Dedifferentiated amniotic fluid mesenchymal stem cell (primary cell): ENCODE results near the gene FAIM.
A peak's percentile ranks its signal among the peaks of the same experiment; 100 is the strongest.
"Not testable (repeated sequence)": the region's sequence is repeated elsewhere in the genome, so short reads cannot be mapped to it uniquely, and the experiment has no call there.

Experiments used
- DNase-seq: peaks from one replicate; pipeline ENCODE4 v3.0.0-alpha.2; 2016; ENCODE audit errors: extremely low spot score

FAIM gene, protein sequence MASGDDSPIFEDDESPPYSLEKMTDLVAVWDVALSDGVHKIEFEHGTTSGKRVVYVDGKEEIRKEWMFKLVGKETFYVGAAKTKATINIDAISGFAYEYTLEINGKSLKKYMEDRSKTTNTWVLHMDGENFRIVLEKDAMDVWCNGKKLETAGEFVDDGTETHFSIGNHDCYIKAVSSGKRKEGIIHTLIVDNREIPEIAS

DNA sequence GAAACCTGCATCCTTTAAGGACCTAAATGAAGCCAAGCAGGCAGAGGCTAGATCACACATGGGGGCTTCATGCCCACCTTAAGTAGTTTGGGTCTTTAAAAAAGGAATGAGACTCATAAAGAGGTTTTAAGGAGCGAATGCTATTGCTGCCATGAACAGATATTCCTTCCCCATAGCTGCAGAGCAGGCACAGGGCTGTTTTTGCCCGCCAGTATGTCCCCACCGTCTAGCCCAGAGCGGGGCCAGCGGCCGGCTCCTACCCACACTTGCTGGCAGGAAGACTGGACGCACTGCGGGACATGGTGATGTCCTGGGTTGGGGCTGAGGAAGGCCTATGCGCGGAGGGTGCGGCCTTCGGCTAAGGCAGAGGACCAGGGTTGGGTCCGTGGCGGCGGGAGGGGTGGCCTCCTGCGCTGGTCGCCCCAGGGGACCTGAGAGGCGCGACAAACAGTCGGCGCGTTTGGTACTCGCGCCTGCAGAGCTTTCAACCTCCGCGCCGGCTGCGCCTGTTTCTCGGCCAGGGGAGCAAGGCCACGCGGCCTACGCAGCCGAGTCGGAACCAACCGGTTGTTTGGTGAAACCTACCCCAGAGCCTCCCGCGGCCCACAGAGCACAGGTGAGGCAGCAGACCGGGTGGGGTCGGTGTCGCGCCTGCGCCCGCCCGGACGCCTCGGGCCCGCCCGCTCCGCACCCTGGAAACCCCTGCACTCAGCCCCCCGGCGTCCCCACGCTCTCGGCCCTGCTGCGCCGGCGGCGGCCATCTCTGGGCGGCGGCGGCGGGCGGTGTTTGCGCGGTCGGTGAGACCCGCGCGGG is at the start of gene FAIM:
FAIM (plus strand) TSS at position 450 of the 814 bp plus-strand sequence. CDS start 10,956 bp downstream, outside the sequence.
- DNase-seq: peak; percentile 37

DNA sequence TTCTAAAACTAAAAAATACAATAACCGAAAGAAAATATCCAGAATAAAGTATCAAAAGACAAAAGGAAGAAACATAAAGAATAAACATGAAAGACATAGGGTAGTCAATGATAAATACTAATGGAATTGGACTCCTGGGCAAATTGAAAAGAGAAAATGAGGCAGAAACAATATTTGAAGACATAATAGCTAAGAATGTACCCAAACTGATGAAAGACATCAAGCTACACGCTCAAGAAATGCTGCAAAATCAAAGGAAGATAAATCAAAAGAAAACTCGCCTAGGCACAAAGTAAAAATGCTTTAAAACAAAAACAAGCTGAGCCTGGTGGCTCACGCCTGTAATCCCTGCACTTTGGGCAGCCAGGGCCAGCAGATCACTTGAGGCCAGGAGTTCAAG is 49.4 kb upstream of the FAIM start:
- DNase-seq: no peak

DNA sequence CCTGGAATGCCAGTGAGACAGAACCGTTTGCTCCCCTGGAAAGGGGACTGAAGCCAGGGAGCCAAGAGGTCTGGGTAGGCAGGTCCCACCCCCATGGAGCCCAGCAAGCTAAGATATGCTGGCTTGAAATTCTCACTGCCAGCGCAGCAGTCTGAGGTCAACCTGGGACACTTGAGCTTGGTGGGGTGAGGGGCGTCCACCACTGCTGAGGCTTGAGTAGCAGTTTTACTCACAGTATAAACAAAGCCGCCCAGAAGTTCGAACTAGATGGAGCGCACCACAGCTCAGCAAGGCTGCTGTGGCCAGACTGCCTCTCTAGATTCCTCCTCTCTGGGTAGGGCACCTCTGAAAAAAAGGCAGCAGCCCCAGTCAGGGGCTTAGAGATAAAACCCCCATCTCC is 48.1 kb upstream of the FAIM start:
- DNase-seq: no peak

DNA sequence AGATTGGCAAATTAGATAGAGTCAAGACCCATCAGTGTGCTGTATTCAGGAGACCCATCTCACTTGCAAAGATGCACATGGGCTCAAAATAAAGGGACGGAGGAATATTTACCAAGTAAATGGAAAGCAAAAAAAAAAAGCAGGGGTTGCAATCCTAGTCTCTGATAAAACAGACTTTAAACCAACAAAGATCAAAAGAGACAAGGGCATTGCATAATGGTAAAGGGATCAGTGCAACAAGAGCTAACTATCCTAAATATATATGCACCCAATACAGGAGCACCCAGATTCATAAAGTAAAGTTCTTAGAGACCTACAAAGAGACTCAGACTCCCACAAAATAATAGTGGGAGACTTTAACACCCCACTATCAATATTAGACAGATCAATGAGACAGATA is 45.7 kb upstream of the FAIM start:
- DNase-seq: not testable (repeated sequence)

DNA sequence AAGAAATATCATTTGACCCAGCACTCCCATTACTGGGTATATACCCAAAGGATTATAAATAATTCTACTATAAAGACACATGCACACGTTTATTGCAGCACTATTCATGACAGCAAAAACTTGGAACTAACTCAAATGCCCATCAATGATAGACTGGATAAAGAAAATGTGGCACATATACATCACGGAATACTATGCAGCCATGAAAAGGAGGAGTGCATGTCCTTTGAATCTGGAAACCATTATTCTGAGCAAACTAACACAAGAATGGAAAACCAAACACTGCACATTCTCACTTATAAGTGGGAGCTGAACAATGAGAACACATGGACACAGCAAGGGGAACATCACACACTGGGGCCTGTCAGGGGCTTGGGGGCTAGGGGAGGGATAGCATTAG is 42.3 kb upstream of the FAIM start:
- DNase-seq: not testable (repeated sequence)

DNA sequence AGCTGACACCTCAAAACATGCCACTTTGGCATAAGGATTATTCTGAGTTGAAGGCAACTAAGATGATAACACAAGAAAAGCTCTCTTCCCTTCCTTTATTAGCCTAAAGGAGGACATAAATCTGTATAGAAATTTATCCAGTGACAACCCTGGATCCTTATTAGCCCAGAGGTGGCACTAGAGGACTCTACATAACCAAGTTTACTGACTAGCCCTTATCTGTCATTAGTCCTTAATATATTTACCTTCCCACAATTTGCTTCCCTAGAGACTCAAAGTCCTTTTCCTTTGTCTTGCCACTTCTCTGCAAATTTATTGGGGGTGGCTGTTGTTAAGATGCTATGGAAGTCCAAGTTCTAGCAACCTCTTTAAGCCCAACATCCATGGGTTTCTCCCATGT is 41.2 kb upstream of the FAIM start:
- DNase-seq: no peak

DNA sequence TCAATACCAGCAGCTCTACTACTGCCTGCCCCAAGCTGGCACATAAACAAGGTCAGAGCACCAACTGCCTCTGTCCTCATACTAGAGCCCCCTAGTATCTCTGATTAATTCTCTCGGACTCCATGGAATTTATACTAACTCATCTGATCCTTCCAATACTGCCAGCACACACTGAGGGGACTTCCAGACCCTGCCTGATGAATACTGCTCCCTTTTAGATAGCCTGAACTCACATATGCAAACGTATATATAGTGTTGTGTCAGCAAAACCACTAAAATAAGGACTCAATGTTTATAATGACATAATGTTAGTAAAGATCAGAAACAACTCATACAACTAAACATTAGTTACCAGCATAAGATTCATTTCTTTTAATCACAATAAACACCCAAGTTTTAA is 39.5 kb upstream of the FAIM start:
- no peak for DNase-seq

DNA sequence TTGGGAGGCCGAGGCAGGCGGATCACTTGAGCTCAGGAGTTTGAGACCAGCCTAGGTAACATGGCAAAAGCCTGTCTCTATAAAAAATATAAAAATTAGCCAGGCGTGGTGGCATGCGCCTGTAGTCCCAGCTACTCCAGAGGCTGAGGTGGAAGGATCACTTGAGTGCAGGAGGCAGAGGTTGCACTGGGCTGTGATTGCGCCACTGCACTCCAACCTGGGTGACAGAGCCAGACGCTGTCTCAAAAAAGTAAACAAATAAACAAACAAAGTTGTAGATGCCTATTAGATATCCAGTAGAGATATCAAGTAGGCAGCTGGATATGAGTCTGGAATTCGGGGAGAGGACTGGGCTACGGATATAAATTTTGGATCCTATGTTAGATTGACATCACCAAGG is 38.9 kb upstream of the FAIM start:
- DNase-seq: not testable (repeated sequence)

DNA sequence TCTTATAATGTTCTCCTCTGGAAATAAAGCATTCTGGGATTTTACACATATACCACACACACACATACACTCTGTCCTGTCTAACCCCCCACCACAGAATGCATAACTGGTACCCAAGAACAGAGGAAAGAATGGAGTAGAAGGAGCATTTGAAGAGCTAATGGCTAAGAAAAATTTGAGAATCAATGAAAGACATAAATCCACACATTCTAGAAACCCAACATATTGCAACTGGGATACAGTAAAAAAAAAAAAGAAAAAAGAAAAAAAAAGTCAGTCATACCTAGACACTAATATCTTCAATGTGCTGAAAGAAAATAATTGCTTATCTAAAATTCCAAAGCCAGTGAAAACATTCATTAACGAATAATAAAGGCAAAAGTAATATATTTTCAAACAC is 35.4 kb upstream of the FAIM start:
- no peak for DNase-seq

DNA sequence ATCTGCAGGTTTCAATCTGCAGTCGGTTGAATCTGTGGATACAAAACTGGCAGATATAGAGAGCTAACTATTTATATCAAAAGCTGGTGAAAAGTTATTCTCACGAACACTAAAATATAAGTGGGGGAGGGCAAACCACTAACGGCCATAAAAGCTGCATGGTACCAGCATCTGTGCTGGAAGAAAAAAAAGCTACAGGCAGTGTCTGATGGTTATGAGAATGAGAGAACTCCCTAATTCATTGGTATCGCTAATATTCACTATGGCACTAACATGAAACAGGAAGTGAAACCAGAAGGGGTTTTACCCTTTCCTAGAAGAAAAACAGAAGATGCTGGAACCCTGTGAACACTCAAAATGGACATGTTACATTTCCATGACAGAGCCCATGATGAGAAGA is 30.4 kb upstream of the FAIM start:
- no peak for DNase-seq

DNA sequence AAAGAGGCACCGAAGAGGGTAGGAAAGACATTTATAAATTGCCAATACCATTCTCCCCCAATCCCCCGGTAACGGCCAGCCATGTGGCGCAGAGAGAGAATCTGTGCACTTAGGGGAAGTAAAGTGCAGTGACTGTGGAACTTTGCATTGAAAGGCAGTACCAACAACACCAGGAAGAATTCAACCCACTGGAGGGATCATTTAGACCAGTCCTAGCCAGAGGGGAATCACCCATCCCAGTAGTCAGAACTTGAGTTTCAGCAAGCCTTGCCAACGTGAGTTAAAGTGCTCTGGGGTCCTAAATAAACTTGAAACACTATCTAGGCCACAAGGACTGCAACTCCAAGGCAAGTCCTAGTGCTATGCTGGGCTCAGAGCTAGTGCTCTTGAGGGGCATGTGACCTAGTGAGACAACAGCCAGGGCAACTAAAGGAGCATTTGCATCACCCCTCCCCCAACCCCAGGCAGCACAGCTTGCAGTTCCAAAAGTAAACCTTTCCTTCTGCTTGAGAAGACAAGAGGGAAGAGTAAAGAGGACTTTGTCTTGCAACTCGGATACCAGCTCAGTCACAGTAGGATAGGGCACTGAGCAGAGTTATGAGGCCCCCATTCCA is 29.5 kb upstream of the FAIM start:
- DNase-seq: no peak

DNA sequence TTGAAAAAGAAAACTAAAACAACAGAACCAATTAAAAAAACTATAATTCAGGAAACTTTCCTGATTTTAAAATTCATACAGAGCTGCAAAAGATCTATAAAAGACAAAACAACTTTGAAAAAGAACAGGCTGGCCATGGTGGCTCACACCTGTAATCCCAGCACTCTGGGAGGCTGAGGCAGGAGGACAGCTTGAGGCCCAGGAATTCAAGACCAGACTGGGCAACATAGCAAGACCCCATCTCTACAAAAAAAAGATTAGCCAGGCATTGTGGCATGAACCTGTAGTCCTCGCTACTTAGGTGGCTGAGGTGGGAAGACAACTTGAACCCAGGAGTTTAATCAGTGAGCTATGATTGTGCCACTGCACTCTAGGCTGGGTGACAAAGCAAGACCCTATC is 21.2 kb upstream of the FAIM start:
- no peak for DNase-seq

DNA sequence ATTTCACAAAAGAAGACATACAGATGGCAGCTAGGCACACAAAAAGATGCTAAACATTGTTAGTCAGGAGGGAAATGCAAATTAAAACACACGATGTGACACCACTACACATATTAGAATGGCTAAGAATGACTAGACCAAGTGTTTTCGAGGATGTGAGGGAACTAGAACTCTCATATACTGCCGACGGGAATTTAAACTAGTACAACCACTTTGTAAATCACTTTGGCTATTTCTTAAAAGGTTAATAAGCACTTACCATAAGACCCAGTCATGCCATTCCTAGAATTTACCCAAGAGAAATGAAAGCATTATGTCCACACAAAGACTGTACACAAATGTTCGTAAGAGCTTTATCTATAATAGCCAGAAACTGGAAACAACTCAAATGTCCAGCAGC is 20.1 kb upstream of the FAIM start:
- DNase-seq: no peak

DNA sequence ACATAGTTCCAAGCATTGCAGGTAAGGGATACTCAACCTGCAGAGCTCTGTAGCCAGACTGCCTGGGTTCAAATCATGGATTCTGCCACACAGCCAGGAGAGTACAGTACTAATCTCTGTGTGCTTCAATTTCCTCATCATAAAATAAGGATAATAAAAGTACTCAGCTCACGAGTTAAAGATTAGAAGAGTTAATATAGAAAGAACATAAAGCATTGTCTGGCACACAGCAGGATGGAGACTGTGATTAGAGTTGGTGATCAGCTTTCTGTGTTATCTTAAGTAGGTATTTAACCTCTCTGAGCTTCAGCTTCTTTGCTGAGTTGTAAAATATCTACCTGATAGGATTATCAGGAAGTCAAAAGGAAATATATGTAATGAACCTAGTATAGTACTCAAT is 17.2 kb upstream of the FAIM start:
- no peak for DNase-seq

DNA sequence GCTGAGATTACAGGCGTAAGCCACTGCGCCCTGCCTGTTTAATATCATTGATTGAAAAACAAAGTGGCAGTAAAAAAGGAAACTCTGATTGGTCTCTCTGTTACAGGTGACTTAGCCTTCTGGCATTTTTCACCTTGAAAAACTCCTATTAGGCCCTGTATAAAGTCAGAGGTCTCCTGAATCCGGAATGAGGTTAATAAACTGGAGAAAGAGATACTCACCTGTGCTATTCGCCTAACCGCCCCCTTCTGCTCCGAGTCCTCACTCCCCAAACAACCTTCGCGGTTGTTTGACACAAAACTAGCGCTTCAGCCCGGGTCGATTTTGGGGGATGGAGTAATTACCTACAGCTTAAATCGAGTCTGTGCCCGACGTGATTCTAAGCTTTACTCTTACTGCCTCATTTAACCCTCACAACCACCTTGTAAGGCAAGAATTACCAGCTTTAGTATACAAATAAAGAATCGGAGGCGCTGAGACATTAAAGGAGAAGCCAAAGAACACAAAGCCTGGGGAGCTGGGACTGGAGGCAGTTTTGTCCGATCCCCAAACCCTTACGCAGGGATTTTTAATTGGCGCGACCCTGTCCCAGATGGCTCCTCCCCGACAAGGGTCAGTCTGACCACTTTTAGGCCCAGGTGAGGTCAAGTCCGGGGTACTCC is 15.0 kb upstream of the FAIM start:
- no peak for DNase-seq

DNA sequence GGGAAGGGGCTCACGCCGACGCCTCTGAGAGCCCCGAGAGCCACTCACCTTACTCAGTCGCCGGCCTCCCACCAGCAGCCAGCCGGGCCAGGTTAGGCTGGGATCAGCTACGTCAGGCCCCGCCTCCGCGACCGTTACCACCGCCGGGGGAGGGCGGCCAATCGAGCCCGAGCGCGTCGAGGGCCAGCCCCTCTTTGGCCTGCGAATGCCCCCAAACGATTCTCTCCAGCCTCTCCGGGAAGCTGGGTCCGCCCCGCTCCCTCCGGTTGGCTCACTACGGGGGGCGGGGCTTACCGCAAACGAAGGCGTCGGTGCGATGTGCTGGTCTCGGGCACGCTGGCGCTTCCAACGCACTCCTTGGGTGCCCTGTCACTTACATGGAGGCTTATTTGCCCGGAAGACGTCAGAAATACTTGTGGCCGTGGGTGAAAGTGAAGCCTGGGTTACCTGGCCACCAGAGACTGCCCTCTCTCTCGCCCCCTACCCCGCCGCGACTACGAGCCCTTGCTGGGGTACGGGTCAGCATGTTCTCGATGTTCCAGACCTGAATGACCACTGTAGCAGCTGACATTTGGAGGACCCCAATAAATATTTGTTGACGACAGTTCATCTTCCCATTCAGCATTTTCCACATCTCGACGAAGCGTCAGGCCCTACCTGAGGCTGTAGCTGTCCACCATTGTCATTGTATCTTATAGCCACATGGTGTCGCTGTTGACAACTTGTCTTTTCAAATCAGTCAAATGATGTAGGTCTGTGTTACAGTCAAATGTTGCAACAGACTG is 14.2 kb upstream of the FAIM start, which contains the start of gene CEP70:
CEP70 (minus strand) TSS at position 111 of the 785 bp plus-strand sequence. CDS start 21,333 bp downstream, outside the sequence.
- peak; percentile 93 for DNase-seq

DNA sequence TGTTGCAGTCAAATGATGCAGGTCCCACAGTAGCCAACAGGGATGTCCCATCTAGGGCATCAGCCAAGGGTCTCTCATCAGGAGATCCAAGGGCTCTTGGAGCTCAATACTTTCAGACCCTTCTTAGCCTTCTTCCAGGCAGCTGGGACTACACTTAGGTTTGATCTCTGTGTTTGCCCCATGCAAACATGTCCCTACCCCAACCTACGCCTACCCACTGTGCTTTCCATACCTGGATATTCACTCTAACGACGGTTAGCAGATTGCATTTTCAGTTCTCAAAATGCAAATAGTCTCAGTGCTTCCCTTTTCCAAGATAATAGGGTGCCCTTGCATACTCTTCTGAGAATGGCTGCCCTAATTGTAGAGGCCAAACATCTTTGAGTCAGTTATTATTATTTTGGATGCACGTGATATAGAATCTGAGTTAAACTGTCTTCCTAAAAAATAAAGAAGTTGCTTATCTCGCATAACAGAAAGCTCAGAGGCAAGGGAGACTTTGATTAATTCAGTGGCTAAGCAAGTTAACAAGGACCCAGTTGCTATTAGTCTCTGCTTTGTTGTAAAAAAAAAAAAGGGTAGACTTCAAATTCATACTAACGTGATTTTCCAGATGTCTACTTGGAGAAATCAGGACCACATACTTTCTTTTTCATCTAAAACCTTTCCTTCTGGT is 13.5 kb upstream of the FAIM start:
- no peak for DNase-seq

DNA sequence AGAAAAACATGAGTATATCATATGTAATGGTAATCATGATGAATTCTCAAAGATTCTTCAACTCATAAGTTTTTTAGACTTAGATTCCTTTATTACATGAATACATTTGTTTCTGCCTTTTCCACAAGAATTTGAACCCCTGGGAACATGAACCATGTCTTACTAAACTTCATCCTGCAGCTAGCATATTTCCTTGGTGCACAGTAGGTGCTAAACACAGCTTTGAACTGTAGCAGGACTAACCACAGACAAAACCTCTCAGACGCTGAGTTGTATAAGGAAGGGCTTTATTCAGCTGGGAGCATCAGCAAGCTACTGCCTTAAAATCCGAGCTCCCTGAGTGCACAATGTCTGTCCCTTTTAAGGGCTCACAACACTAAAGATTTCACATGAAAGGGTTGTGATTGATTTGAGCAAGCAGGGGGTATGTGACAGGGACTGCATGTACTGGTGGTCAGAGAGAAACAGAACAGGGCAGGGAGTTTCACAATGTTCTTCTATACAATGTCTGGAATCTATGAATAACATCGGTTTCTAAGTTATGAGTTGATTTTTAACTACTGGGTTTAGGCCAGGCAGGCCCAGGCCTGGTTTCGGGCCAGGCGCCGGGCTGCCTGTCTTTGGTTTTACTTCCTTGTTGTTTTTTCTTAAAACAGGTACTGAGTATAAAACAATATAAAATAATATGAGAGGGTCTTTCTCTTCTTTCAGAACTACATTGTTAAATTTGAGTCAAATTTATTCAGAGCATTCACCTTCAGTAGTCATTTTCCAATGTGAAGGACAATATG is 11.2 kb upstream of the FAIM start:
- DNase-seq: not testable (repeated sequence)

DNA sequence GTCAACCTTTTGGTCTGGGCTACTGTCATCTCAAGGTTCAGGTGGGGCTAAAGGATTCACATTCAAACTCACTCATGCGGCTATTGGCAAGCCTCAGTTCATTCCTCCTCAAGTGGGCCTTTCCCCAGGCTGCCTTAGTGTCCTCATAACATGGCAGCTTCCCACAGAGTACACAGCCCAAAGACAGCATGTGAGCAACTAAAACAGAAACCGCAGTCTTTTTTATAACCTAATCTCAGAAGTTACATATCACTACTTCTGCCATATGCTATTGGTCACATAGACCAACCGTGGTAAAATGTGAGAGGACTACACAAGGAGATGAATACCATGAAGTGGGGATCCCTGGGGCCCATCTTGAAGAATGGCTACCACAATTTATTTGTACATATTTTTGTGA is 10.0 kb upstream of the FAIM start:
- DNase-seq: no peak

DNA sequence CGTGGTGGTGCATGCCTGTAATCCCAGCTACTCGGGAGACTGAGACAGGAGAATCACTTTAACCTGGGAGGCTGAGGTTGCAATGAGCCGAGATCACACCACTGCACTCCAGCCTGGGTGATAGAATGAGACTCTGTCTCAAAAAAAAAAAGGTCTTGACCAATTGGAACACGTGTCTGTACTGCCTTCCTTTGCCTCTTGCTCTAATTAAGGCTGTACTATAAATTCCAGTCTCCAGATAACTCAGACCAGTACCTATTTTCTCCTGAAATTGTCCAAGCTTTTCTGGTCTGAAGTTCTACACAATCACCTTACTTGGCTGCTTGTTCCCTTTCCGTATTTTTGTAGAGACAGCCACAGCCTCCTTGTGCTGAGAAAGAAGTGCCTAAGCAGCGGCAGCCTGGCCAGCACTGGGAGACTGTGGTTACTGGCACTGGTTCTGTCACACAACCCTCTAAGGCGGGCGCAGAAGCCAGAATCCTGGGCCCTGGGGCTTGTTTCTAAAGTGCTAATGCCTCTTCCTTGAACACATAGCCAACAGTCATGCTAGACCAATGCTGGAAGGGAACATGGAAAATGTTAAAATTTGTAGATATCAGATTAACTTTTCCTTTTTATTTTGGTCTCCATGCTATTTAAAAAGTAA is 8.3 kb upstream of the FAIM start:
- DNase-seq: no peak
